Activated T-helper 1 cell treated with Interleukin-2 at 50 U/mL for 16 hours (primary cell): ENCODE measurements around the gene ISCU.
"Not testable (repeated sequence)": the region's sequence is repeated elsewhere in the genome, so short reads cannot be mapped to it uniquely, and the experiment has no call there.

ENCODE experiments used
- DNase-seq: peaks from one replicate; pipeline ENCODE4 v3.0.0-alpha.2; 2020; ENCODE audit warnings: low read depth

Gene ISCU

GRCh38 chr12:108570743-108571608, 8.6 kb downstream of the ISCU start:
- DNase-seq, result no peak

GRCh38 chr12:108571609-108572165, 9.3 kb downstream of the ISCU start:
- DNase-seq, result no peak

- no peak for DNase-seq
Observed at GRCh38 chr12:108572166-108572790, 9.9 kb downstream of the ISCU start.

- no peak for DNase-seq
Observed at GRCh38 chr12:108573317-108573716, 10.9 kb downstream of the ISCU start.

GRCh38 chr12:108574276-108574675, 11.9 kb downstream of the ISCU start:
- not testable (repeated sequence) for DNase-seq

GRCh38 chr12:108575199-108575912, 13.0 kb downstream of the ISCU start:
- no peak for DNase-seq

- no peak for DNase-seq
Observed at GRCh38 chr12:108576660-108577234, 14.4 kb downstream of the ISCU start.

GRCh38 chr12:108577458-108577857, 15.1 kb downstream of the ISCU start:
- no peak for DNase-seq

GRCh38 chr12:108578264-108578663, 15.9 kb downstream of the ISCU start:
- no peak for DNase-seq

- no peak for DNase-seq
Observed at GRCh38 chr12:108578813-108579212, 16.4 kb downstream of the ISCU start.

GRCh38 chr12:108580531-108580930, 18.1 kb downstream of the ISCU start:
- no peak for DNase-seq

GRCh38 chr12:108581311-108582227, 19.2 kb downstream of the ISCU start:
- no peak for DNase-seq

- no peak for DNase-seq
Observed at GRCh38 chr12:108582509-108582908, 20.1 kb downstream of the ISCU start.

- DNase-seq, result no peak
Observed at GRCh38 chr12:108582978-108583770, 20.8 kb downstream of the ISCU start.

- no peak for DNase-seq
Observed at GRCh38 chr12:108583991-108584390, 21.6 kb downstream of the ISCU start.

GRCh38 chr12:108584456-108585065, 22.2 kb downstream of the ISCU start:
- no peak for DNase-seq

GRCh38 chr12:108585864-108586263, 23.5 kb downstream of the ISCU start:
- DNase-seq, result no peak

GRCh38 chr12:108586306-108586705, 23.9 kb downstream of the ISCU start:
- DNase-seq, result no peak

- no peak for DNase-seq
Observed at GRCh38 chr12:108587826-108588225, 25.4 kb downstream of the ISCU start.
